Raji (cell line): Measurements from ENCODE around the gene BCORL1.

ENCODE experiments used
- POLR2A ChIP-seq: IDR thresholded peaks from 2 replicates; pipeline ENCODE4 v1.6.1; 2011; ENCODE audit warnings: low read depth, low read length, control low read depth; ENCODE audit not compliant: insufficient read depth

BCORL1 gene

GRCh38 chrX:130084631-130085237 is 102.3 kb downstream of the BCORL1 start:
- TF ChIP-seq POLR2A: no peak; the same call in 1 of the 2 replicates

GRCh38 chrX:130085551-130086446 is 103.4 kb downstream of the BCORL1 start:
- TF ChIP-seq POLR2A: peak; percentile 40; the same call in 1 of the 2 replicates

- peak; percentile 50; the same call in 1 of the 2 replicates for TF ChIP-seq POLR2A
These were observed 104.2 kb downstream of the BCORL1 start for GRCh38 chrX:130086447-130087206.

GRCh38 chrX:130090364-130090763 is 107.9 kb downstream of the BCORL1 start:
- TF ChIP-seq POLR2A: no peak

- TF ChIP-seq POLR2A: peak; percentile 55
These were observed 109.6 kb downstream of the BCORL1 start for GRCh38 chrX:130091980-130092522.

GRCh38 chrX:130093271-130093670 is 110.8 kb downstream of the BCORL1 start:
- no peak for TF ChIP-seq POLR2A

GRCh38 chrX:130094696-130095095 is 112.3 kb downstream of the BCORL1 start:
- TF ChIP-seq POLR2A: no peak

- no peak for TF ChIP-seq POLR2A
These were observed 113.0 kb downstream of the BCORL1 start for GRCh38 chrX:130095249-130096030.

- TF ChIP-seq POLR2A: no peak
These were observed 115.2 kb downstream of the BCORL1 start for GRCh38 chrX:130097507-130098209.

- no peak for TF ChIP-seq POLR2A
These were observed 115.7 kb downstream of the BCORL1 start for GRCh38 chrX:130098210-130098552.

- no peak for TF ChIP-seq POLR2A
These were observed 117.7 kb downstream of the BCORL1 start for GRCh38 chrX:130100180-130100579.

GRCh38 chrX:130103605-130104004 is 121.2 kb downstream of the BCORL1 start:
- TF ChIP-seq POLR2A: no peak

- TF ChIP-seq POLR2A: no peak
These were observed 122.8 kb downstream of the BCORL1 start for GRCh38 chrX:130105244-130105643.

- no peak for TF ChIP-seq POLR2A
These were observed 123.6 kb downstream of the BCORL1 start for GRCh38 chrX:130106071-130106470.
